GM12865 (cell line): ENCODE results near the gene CHAT.

Experiments used
- DNase-seq: peaks from one replicate; pipeline ENCODE4 v3.0.0; 2010; ENCODE audit warnings: low read depth
- H3K4me3 ChIP-seq: 2 replicates; pipeline ENCODE4 v1.5.1; 2011; ENCODE audit warnings: mild to moderate bottlenecking, low read depth, low read length, control low read depth
- TF ChIP-seq, protein P1 (sequence below): IDR thresholded peaks from 2 replicates; pipeline ENCODE4 v1.5.1; 2011; ENCODE audit warnings: low read length, control low read depth, low read depth, inconsistent platforms; ENCODE audit not compliant: insufficient read depth; ENCODE audit errors: missing control alignments

The CHAT gene

DNA sequence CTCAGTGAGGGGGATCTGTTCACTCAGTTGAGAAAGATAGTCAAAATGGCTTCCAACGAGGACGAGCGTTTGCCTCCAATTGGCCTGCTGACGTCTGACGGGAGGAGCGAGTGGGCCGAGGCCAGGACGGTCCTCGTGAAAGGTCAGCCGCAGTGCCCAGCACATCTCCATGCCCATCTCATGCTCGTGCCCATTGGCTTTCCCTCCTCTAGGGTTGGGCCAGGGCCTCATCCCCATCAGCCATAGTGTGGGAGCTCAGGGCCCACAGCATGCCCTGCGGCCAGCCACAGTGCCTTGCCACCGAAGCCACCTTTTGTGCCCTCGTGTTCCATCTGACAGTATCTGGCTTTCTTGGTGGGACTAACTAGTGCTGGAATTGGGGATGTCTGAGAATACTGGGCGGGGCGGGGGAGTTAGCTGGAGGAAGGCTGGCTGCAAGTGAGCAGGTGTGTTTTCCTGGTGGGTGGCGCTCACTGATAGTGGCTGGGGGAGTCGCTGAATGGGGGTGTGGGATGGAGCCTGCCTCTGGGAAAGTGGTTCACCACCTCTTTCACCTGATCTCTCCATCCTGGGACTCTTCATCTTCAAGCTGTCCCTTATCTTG lies 13.9 kb downstream of the CHAT start:
- TF ChIP-seq, protein P1, sequence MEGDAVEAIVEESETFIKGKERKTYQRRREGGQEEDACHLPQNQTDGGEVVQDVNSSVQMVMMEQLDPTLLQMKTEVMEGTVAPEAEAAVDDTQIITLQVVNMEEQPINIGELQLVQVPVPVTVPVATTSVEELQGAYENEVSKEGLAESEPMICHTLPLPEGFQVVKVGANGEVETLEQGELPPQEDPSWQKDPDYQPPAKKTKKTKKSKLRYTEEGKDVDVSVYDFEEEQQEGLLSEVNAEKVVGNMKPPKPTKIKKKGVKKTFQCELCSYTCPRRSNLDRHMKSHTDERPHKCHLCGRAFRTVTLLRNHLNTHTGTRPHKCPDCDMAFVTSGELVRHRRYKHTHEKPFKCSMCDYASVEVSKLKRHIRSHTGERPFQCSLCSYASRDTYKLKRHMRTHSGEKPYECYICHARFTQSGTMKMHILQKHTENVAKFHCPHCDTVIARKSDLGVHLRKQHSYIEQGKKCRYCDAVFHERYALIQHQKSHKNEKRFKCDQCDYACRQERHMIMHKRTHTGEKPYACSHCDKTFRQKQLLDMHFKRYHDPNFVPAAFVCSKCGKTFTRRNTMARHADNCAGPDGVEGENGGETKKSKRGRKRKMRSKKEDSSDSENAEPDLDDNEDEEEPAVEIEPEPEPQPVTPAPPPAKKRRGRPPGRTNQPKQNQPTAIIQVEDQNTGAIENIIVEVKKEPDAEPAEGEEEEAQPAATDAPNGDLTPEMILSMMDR = no peak
- H3K4me3 ChIP-seq = no peak overlapping the region
- DNase-seq = no peak

DNA sequence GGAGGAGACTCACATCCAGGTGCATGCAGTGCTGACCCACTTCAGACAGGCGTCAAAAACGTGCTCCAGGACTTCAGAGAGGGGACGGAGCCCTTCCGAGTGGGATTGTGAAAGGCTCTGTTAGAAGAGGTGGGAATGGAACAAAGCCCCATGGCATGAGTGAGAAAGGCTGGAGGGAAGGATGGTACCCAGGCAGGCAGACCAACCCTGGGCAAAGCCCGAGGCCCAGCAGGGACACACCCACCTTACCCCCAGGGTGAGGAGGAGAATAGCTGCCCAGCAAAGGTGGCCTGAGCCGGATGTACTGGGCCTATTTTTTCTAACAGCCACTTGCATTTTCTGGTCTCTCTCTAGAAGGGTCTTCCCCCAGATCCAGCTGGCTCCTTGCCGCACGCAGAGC lies 14.8 kb downstream of the CHAT start:
- TF ChIP-seq, protein P1 = no peak
- no peak overlapping the region for H3K4me3 ChIP-seq
- DNase-seq = no peak

DNA sequence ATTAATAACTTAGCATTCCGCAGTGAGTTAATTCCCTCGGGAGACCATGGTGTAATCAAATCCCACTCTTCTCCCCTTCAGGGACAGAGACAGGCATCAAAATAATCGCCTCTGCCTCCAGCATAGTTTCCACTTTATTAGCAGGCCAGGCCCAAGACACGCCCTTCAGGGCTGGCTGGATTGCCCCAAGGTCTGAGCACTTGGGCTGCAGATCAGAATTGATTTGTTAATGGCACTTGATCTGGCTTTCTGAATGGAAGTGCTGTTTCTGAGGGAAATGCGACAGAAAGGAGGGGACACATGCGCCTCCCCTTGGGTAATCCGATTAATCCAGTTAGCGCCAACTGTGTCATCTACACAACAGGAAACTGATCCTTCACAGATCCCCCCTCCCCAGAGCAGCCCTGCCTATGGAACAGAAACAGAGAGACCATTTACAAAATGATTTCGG lies 15.6 kb downstream of the CHAT start:
- DNase-seq = no peak
- TF ChIP-seq, protein P1 = no peak
- no peak overlapping the region for H3K4me3 ChIP-seq

DNA sequence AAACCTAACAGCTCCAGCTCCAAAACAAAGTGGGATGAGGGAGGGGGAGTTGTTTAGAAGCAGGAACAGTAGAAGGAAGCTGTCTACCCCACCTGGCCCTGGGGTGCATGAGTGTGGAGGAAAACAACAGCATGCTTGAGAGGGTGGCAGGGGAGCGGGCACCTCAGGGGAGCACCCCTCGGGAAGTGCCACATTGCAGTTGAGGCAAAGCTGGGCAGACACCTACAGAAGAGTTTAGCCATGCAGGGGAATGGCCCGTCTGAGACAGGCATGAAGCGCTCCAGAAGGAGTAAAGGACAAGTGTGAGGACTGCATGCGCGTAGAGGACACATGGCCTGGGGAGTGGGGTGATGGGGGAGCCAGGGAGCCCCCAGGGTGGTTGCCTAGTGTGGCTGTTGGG lies 18.1 kb downstream of the CHAT start:
- TF ChIP-seq, protein P1 = no peak
- no peak for DNase-seq
- no peak overlapping the region for H3K4me3 ChIP-seq

DNA sequence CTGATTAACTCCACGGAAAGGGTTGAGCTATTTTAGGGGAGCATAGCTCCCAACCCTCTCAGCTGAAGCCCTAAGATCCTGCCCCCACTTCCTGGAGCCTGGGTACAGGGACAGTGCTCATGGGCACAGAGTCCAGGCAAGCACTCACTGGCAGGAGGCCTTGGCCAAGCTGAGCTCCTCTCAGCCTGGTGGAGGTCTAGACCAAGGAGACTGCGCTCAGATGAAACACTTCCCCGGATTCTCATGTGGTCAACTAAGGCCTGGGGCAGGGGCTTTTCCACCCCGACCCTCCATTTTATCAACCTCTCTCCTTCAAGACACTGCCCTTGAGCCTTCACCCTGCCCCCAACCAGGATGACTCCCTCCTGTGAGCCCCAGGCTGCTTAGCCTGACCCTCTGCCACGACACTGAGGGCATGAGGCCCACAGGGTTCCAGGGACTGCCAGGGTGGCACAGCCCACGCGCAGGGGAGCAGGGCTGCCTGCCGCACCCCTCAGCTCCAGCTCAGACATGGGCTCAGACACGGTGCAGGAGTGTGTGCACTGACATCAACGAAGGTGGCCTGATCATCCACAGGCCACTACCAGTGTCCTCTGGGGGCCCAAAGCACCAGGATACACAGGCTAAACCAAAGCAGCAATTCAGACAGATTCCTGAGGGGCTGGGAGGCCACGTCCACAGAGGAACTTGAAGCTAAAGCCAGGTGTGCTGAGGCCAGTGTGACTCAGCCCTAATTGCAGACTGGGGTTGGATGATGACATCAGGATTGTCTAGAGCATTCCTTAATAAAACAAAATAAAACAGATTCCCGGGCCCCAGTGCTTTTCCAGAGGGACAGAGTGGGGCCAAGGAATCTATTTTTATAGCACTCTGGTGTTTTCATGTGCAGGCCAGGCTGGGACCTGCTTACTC lies 18.8 kb downstream of the CHAT start:
- TF ChIP-seq, protein P1 = no peak
- no peak for DNase-seq
- no peak overlapping the region for H3K4me3 ChIP-seq

DNA sequence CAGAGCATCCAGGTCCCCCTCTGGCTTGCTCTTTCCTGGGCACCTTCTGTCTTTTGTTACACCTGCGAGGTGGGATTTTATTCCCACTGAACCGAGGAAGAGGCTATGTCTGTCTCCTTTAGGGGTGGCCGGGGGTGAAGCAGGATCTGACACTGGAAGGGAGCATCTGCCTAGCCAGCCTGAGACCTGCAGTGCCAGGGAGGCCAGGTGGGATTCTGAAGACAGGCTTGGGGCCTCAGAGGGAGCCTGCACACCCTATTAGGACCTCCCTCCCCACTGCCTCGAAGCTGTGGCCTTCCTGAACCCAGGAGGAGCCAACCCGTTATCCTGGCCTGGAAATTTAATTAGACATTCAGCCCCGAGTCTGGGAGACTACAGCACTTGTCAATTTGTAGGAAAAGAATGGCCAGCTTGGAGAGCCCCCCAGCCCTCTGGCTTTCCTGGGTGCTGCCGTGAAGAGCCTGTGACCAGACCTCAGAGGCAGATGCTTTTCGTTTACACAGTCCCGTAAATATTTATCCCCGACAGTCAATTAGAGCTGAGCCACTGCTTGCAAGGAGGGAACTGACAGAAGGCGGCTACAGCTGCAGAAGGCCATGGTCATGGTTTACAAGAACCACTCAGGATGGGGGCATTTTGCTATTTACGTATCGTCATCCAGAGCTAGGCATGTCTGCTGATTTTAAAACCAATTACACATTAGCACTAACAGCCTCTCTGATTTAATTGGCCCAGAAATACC lies 19.7 kb downstream of the CHAT start:
- H3K4me3 ChIP-seq = no peak overlapping the region
- DNase-seq = no peak
- TF ChIP-seq, protein P1 = no peak
